Ovary (tissue), 3 donors: ENCODE data around the gene SLC17A9.

ENCODE experiments used
- CTCF ChIP-seq, 3 donors: fragments of 450-650 bp in 2 of 3; fragments of 200-600 bp in 1 of 3; IDR thresholded peaks; one replicate each; pipeline versions ENCODE4 v1.5.1 to v1.8.0; 2016 to 2022; ENCODE audit warnings: antibody characterized with exemption in 3 of 3, mild to moderate bottlenecking in 1 of 3
- POLR2A ChIP-seq: fragments of 450-650 bp; IDR thresholded peaks from one replicate; pipeline ENCODE4 v1.6.1; 2017; ENCODE audit warnings: antibody characterized with exemption, mild to moderate bottlenecking, moderate library complexity
- donor health status: DM: no; HTN: no; CAD: no.

GRCh38 chr20:62975251-62975760, 22.8 kb downstream of the SLC17A9 start:
- TF ChIP-seq POLR2A = no peak
- no peak for TF ChIP-seq CTCF (IDR thresholded peaks at IDR 0.05)
